GM19467 (cell line): Measurements from ENCODE around the gene MAD1L1.
"Not testable (repeated sequence)": the region's sequence is repeated elsewhere in the genome, so short reads cannot be mapped to it uniquely, and the experiment has no call there.

ENCODE experiments used
- ATAC-seq: cut with Tn5 transposase; IDR thresholded peaks from one replicate; pipeline ENCODE4 v1.9.1; 2021; ENCODE audit warnings: mild to moderate bottlenecking, moderate library complexity; ENCODE audit not compliant: unreplicated experiment

MAD1L1 gene

DNA sequence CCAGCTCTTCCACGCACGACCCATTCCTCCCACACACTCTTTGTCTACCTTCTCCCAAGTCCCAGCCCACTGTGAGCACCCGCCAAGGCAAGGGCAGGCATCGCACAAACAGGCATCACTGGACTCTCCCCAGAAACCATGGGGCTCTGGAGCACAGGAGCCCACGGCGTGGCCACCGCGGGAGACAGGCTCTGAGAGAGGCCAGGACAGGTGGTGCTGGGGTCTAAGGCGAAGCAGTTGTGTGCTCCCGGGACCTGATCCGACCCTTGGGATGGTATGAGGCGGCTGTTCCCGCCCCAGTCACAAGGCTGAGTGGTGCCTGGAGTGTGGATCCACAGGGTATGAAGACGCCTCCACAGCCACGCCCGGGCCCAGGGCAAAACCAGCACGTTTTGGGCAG lies 156.9 kb downstream of the MAD1L1 start:
- no peak for ATAC-seq

DNA sequence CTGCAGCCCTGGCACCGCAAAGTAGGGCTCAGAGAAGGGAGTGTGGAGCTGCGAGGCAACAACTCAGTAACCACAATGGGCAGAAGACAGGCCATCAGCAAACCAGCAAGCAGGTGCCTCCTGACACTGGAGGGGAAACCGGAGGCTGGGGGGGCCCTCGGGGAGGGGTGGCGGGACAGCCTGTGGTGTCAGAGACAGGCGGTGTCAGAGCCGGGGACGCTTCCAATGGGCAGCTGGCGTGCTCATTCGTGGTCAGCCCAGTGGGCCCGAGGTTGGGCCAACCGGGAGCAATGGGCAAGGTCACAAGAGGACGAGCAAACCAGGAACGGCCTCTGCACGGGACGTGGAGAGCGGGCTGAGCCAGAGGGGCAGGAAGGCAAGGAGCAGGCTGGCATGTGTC lies 158.1 kb downstream of the MAD1L1 start:
- ATAC-seq: no peak

DNA sequence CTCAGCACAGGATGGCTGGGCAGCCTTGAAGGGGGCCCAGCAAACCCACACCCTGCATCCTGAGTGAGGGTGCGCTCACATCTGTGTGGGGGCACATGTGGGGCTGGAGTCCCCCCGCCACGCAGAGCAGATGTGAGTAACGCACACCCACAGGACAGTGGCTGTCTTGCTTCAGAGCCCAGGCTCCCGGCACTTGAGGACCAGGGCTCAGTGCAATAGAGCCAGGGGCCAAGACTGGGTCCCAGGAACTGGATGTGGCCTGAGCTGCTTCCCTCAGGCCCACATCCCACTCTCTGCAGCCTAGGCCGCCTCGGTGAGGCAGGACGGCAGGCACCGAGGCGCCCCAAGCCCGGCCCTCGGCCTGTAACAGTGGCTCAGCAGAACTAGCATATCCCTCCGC lies 159.9 kb downstream of the MAD1L1 start:
- no peak for ATAC-seq

DNA sequence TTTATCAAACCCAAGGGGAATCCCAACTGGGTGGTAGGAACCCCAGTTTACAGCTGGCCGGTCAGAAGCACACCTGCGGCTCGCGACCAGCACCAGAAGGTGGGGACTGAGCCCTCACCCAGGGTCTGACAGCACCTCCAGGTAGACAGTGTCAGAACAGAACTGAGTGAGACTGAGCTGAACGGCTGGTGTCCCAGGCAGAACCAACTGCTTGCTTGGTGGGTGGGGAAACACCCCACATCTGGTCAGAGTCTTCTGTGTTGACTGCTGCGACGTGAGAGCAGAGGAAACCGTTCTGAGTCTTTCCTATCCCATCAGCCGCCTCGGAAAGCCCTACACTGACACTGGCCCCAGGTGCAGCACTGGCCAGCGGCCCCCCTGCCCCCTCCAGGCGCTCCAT lies 160.7 kb downstream of the MAD1L1 start:
- ATAC-seq: peak; percentile 61

DNA sequence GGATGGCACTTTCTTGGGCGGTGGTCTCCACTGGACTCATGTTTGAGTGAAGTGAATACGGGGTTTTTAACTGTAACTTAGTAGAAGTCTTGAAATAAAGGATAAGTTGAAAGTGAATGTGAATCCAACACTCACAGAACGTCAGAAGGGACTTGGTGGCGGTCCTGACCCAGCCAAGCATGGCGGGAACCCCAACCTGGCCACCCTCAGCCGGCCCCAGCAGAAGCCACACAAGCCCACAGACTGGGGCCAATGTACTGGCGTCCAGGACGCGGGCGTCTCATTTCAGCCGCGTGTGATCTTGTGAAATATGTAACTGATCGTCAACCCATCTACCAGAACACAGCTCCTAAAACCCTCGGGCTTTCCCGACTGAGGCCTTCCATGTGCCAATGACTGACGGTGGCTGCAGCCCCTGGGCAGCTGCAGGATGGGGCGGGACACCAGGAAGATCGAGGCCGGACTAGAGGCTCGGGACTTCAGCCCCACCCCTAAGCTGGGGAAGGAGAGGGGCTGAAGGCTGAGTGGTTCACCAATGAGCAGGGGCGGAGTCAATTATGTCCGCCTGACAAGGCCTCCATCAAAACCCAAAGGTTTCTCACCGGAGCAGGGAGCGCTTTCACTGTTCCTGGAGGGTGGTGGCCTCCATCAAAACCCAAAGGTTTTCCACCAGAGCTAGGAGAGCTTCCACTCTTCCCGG lies 161.5 kb downstream of the MAD1L1 start:
- ATAC-seq: no peak

DNA sequence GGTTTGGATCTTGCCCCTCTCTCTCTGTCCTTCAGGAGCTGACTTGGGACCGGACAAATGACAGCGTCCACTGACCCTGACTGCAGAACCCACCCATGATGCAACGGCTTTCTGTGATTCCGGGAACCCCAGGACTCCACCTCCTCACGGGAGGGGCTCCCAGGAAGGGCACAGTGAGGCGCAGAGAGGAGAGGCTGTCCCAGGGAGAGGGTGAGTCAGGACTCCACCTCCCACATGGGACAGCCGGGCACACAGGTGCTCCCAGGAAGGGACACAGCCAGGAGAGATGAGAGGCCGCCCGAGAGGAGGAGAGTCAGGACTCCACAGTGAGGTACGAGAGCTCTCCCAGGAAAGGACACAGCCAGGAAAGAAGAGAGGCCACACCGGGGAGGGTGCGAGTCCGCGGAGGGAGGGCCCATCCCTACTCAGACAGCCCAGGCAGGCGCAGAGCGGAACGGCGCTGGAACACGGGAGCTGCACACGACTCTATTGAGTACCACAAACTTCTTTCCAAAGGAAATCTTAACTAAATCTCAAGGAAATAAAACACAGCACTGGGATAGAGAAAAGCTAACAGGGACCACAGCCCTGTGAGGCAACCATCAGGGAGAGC lies 162.5 kb downstream of the MAD1L1 start:
- no peak for ATAC-seq

DNA sequence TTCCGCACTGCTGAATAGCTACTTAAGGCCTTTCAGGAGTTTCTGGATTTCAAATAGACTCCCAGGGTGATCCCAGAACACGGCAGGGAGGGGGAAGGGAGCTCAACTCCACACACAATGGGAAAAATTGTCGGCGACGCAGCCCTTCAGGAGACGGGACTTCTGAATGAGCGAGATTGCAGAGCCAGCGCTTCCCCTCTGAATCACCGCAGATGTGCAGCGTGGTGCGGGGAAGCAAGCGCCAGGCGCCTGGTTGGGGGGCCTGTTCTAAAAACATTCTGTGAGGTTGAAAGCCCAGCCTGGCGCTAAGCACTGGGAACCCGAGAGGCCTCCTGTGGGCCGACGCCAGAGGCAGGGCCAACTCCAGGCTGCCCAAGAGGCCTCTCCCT lies 163.3 kb downstream of the MAD1L1 start:
- ATAC-seq: no peak

DNA sequence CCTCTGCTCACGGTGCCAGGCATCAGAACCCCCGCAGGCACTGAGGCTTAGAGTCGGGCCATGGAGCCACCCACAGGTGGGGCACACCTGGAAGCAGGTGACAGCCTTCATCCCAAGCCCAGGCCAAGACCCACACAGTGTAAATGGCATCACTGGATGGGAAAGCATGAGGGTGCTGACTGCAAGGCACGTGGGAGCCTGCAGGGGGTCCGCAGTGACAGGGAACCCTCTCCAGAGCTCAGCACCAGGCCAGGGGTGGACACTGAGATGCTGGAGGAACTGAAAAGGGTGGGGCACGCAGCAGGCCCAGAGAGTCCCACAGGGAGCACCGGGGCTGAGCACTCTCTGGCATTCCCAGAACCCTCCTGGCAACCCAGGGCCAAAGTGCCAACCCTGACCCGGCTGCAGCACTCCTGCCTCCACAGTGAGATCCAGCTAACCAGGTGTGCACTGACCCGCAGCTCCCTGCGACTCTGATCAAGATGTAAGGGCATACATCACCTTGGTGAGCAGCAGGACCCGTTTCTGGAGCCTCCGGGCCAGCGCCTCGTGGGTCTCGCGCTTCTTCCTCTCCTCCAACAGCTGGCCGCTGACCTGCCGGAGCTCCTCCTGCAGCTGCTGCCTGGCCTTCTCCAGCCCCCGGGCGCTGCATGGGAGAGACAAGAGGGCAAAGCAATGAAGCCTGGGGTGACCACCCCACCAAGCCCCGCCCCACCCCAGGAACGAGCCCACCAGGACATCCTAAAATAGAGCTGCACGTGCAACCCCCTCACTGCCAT lies 163.9 kb downstream of the MAD1L1 start:
- no peak for ATAC-seq

DNA sequence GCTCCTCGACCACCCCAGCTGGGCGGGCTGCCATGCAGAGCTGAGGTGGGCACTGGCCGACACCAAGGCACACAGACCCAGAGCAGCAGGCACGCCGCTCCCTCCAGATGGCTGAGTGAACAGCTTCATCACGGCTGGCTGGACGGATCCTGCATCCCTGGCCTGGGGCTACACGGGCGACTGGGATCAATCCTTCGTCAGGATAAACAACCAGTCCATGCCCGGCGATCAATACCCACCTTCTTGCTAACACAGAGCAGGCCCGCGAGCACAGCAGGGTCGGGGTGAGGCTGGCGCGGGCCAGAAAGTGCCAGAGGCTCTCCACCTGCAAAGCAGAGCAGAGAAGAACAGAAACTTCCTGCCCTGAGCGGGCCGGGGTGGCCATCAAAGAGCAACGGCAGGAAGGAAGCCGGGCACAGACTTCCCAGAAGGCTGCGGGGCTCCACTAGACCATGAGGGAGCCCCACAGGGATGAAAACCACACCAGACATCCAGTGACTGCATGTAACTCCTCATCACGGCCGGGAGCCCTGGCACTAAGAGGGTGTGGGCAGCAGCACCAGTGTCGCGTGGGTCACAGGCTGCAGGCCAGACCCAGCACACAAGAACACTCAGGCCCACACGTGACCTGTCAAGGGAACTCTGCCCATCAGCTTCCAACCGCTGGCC lies 166.4 kb downstream of the MAD1L1 start:
- ATAC-seq: no peak

DNA sequence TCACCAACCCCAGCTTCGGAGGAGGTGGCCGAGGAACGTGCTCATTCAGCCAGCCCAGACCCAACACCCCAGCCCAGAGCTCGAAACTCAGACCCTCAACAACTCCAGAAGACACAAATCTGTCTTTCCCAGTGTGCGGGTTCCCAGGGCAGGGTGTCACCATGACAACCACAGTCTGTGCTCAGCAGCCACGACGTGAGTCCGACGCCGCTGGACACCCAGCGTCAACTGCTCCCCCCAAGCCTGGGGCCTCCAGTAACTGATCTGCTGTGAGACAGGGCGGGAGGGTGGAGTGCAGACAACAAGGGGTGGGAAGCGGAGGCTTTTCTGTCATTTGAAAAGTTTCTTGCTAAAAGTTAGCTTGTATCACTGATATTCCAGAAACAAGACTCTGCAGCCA lies 167.2 kb downstream of the MAD1L1 start:
- no peak for ATAC-seq

DNA sequence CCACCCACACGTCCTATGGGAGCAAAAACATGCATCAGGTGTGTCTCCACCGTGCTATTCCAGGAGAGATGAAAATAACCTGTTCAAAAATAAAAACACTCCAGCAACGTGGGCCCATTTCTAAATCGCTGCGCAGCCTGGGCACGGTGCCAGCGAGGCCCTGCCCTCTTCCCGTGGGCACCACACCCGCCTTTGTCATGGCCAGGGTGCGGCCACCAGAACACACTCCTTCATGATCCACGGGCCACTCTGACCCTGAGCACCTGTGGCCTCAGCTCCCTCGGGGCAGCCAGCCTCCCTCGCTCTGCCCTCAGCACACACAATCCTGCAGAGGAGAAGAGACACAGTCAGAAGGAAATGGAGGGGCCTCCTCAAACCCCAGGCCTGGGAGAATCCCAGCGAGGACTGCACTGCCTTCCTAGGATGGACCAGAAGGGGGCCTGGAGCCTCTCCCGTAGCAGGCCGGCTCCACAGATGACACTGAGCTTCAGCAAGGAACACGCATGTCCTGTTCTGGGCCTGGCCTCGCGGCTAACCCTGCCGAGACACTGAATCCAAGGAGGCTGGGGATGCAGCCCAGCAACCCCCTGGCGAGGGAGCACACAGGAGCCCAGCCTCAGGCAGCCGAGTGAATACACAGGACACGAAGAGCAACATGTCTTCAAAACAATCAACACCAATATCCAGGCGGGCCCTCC lies 169.0 kb downstream of the MAD1L1 start:
- ATAC-seq: no peak

DNA sequence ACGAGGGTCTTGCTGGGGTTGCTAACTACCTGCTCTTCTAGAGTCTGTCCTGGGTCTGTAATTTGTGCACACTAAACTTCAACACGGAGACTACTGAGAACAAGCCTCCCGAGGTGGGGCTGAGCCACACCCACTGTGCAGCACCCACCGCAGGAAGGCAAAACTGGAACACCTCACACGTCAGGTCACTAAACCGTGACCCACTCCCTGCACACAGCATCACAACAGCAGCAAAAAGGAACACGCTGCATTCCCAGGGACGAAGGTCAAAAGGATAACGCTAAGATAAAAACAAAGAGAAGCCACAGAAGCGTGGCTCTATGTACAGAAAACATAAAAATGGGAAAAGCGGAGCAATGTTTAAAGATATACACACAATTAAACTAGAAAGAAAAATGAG lies 170.1 kb downstream of the MAD1L1 start:
- ATAC-seq: no peak

DNA sequence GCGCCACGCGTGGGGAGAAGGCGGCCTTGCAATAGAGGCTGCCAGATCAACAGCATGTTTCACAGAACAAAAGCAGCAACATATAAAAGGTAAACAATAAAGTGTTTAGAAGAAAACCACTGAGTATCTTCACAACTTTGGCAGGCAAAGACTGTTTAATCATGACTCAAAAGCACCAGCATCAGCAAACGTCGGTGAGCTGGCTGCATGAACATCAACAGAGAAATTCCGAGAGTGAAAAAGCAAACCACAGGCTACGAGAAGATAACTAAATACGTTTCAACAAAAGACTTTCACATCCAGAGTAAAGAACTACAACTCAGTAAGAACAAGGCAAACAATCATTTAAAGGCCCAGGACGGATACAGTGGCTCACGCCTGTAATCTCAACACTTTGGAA lies 172.0 kb downstream of the MAD1L1 start:
- ATAC-seq: no peak

DNA sequence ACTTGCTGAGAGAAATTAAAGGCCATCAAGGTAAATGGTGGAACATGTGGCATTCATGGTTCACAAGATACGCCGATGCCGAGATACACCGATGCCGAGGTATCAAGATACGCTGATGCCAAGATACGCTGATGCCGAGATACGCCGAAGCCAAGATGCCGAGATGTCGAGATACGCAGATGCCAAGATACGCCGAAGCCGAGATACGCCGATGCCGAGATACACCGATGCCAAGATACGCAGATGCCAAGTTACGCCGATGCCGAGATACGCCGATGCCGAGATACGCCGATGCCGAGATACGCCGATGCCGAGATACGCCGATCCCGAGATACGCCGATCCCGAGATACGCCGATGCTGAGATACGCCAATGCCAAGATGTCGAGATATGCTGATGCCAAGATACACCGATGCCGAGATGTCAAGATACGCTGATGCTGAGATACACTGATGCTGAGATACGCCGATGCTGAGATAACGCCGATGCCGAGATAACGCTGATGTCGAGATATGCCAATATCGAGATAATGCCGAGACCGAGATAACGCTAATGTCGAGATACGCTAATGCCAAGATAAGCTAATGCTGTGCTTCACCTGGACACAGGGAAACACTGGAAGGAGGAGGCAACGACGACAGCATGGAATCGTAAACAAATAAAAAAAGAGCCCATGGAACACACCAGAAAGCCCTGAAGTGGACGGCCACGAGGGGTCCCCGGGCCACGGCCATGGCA lies 172.6 kb downstream of the MAD1L1 start:
- ATAC-seq: no peak

DNA sequence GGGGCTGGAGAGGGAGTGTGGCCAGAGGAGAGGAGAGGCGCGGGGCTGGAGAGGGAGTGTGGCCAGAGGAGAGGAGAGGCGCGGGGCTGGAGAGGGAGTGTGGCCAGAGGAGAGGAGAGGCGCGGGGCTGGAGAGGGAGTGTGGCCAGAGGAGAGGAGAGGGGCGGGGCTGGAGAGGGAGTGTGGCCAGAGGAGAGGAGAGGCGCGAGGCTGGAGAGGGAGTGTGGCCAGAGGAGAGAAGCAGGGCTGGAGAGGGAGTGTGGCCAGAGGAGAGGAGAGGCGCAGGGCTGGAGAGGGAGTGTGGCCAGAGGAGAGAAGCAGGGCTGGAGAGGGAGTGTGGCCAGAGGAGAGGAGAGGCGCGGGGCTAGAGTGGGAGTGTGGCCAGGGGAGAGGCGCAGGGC lies 174.5 kb downstream of the MAD1L1 start:
- not testable (repeated sequence) for ATAC-seq

DNA sequence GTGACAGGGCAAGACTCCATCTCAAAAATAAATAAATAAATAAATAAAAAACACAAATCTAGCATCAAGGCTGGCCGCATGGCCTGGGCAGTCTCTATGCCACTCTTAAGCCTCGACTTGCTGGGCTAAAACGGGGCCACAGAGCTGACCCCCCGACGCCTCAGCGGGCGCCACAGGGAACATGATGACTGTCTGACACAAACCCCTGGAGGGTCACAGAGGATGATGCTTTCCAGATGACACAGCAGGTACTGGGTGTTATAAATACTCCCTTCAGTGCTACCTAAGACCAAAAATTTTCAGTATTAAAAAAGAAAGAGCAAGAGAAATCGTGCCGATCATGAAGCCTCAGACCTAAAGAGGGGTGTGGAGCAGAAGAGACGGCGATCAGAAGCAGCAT lies 176.8 kb downstream of the MAD1L1 start:
- ATAC-seq: no peak

DNA sequence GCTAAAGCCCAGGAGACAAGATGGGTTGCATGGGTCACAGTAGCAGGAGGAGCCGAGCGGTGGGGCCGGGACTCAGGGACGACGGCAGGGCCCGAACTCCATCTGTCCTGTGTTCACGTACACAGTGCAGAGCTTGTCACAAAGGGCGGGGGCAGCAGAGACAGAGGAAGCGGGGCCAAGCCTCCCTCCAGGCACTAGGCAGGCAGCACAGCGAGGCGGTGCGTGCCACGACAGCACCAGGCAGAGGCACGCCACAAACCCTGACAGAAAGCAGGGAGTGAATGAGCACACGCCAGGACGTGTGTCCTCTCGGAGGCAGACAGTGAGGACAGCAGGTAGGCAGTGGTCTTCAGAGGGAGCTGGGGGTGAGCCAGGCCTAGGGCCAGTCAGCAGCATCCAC lies 177.8 kb downstream of the MAD1L1 start:
- no peak for ATAC-seq

DNA sequence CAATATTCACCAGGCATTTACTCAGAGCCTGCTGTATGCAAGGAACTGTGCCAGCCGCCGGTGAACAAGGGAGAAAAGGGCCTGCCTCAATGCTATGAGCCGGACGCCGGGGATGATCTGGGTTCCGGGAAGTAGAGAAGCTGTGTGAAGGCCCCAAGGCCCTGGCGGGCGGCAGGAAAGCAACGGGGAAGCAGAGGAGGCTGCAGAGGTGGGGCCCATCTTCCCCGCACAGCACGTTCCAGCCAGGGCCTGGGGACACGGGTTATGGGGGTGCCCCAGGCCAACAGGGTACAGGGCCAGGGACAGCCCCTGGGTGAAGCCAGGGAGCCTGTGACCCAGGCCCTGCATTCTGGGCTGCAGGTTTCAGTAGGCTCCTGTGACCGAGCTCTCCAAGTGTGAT lies 179.3 kb downstream of the MAD1L1 start:
- no peak for ATAC-seq

DNA sequence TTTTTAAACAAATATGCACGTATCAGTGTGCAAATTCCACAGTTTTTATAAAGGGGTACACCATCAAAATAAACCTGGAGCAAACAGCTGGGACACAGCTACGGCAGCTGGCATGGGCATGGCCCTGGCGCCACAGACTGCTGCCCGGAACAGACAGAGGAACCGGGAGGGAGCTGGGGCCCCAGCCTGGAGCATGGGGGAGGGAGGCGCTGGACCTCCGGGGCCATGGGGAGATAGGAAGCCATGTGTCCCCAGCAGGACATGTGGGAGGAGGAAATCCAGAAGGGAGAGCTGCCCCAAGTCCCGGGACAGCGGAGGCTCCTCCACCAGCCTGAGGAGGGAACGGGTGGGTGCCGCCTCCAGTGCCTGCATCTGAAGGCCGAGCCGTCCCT lies 180.1 kb downstream of the MAD1L1 start:
- no peak for ATAC-seq
